GM15510 (cell line): ENCODE data around the gene CBX3.
A peak's percentile ranks its signal among the peaks of the same experiment; 100 is the strongest.

Source experiments
- POLR2A ChIP-seq: IDR thresholded peaks from 3 replicates; pipeline ENCODE4 v1.6.1; 2011; ENCODE audit warnings: borderline replicate concordance; ENCODE audit not compliant: insufficient read length; ENCODE audit errors: extremely low read depth

The CBX3 gene

GRCh38 chr7:26166684-26167266 is 34.8 kb upstream of the CBX3 start:
- TF ChIP-seq POLR2A = no peak

DNA sequence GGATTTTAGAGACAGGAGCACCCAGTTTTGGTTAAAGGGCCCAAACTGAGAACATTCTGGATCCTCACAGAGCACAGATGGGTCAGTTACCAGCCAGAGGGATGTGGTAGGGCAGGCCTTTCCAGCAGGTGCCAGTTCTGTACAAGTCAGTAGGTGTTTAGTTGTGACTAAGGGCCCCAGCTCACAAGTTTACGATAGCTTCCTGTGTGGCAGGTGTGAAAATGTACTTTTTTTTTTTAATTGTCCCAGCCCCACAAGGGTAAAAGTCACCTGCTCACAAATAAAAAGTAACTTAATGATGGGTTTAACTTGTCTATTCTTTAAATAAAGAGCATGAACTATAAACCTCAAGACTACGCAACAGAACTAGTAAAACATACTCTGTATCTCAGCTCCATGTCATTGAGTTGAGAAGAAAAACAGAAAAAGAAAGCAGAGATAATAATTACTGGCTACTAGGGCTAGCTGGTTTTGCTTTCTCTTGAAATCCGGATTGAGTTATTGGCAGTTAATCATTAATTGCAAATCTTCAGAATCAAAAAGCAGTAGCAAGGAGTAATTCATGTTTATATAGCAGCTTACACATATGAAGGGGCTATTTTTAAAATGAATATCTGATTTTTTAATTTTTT is 34.1 kb upstream of the CBX3 start:
- TF ChIP-seq POLR2A = no peak

GRCh38 chr7:26168458-26169023 is 33.0 kb upstream of the CBX3 start:
- no peak for TF ChIP-seq POLR2A

GRCh38 chr7:26169271-26169670 is 32.3 kb upstream of the CBX3 start:
- TF ChIP-seq POLR2A = no peak

DNA sequence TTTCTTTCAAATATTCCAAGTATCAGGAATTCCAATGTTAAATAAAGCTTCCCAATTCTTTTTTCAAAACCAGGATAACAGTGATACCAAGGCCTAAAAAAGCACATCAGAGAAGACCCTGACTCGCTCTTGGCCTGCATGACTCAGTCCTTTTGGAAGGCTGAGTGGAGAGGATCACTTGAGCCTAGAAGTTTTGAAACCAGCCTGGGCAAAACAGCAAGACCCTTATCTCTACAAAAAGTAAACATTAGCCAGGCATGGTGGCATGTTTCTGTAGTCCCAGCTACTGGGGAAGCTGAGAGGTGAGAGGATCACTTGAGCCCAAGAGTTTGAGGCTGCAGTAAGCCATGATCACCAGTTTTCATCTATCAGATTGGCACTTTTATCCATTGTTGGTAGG is 30.9 kb upstream of the CBX3 start:
- no peak for TF ChIP-seq POLR2A

GRCh38 chr7:26171601-26172000 is 29.9 kb upstream of the CBX3 start:
- TF ChIP-seq POLR2A = no peak

DNA sequence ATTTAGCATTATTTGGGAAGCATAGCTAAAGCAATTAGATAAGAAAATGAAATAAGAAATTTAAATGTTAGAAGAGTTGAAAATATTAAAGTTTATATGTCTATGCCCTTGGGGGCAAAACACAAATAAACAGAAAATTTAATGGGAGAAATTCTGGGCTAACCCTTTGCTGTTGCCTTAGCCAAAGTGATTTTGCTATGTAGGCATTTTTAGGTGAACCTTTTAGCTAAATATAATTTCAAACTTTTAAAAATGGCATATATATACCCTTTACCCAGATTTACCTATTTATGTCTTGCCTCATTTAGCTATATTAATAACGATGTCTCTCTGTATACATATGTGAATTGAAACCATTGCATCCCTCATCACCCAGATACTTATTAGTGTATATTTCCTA is 29.5 kb upstream of the CBX3 start:
- no peak for TF ChIP-seq POLR2A

DNA sequence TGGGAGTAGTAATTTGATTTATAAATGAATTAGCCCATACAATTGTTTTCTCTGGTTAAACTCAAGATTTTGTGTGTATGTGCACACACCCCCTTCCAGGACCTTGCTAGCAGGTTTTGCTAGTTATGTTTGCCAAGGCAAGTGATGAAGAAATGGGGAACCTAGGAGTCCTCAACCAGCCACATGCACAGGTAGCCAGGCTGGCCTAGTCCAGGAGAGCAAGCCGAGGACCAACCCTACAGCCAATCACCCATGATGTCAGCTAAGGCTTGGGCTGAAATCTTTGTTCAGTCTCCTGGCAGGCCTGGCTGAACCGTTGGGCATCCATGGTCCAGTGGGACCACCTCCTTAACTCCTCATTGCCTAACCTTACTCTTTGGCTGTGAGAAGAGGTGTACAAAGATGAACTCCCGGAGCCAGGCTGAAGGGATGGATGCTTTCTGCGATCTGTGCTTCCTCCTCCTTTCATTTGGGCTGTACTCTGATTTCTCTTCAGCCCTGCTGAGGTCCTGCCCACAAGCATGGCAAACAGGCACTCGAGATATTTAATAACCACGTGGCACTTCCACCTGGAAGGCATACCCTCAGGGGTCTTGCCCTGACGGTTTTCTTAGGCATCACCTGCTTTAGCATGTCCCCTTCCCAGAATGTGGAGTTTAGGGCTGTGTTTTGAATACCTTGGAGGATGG is 23.1 kb upstream of the CBX3 start:
- no peak for TF ChIP-seq POLR2A

DNA sequence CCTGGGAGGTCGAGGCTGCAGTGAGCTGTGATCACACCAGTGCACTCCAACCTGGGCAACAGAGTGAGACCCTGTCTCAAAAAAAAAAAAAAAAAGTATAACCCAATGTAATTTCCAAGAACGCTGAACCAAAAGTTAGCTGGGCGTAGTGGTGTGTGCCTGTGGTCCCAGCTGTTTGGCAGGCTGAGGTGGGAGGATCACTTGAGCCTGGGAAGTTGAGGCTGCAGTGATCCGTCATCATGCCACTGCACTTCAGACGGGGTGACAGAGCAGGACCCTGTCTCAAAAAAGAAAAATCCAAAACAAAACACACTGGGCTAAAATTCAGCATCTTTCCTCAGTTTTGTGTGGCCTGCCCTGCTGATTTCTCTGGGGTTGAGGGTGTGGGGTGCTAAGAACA is 22.1 kb upstream of the CBX3 start:
- TF ChIP-seq POLR2A = no peak

GRCh38 chr7:26179826-26180497 is 21.6 kb upstream of the CBX3 start:
- TF ChIP-seq POLR2A = no peak

DNA sequence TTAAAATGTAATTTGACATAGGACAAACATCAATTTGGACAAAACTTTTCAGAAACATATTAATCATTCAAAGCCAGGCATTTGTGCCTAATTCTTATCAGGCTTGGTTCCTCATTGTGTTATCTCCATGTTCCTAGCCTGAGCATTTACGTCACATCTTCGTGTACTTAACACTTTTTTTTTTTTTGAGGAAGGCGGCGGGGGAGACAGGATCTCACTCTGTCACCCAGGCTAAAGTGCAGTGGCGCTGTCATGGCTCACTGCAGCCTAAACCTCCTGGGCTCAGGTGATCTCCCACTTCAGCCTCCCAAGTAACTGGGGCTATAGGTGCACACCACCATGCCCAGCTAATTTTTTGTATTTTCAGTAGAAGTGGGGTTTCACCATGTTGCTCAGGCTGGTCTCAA is 20.8 kb upstream of the CBX3 start:
- no peak for TF ChIP-seq POLR2A

- TF ChIP-seq POLR2A = no peak
Measured at GRCh38 chr7:26181474-26182227, 19.9 kb upstream of the CBX3 start.

- TF ChIP-seq POLR2A = no peak
Measured at GRCh38 chr7:26182283-26182682, 19.3 kb upstream of the CBX3 start.

DNA sequence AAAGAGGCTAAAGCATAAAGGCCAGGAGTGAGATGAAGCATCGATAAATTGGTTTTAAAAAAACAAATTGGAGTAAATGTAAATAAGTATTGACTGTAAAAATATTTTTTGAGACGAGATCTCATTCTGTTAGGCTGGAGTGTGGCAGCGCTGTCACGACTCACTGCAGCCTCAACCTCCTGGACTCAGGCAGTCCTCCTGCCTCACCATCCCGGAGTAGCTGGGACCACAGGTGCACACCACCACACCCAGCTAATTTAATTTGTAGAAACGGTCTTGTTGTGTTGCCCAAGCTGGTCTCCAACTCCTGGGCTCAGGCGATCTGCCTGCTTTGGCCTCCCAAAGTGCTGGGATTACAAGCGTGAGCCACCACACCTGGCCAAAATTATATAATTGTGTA is 18.8 kb upstream of the CBX3 start:
- no peak for TF ChIP-seq POLR2A

DNA sequence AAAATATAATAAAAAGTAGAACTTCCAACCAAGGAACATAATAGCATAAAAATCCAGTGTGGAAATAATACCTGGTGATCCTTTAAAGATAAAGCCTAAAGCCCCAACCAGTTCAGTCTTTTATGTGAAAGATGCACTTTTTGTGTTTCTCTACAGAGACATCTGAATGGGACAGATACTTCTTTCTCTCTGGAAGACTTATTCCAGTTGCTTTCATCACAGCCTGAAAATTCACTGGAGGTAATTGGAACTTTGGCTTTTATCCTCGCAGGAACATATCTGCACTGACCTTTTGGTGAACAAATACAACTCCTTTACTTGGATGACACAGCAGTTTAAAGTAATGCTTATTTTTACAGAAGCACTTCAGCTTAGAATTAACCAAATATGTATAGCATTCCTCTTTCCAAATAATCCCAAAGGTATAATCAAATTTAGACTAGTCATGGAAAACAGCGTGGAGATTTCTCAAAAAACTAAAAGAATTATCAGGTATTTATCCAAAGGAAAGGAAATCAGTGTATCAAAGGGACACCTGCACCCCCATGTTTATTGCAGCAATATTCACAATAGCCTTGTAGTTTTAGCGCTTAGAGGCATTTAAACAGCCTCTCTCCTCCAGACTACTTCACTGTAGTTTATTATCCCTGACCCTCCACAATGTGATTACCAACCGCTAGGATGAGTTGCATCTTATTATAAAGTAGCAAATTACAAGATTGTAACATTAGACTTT is 17.8 kb upstream of the CBX3 start:
- peak; percentile 2 for TF ChIP-seq POLR2A
